Measurements from ENCODE around the gene CCZ1B. TPM values are rescaled to one million over a fixed set of nuclear protein-coding genes. Genes with fewer than 3 reads are reported as not detected.
"Not testable (repeated sequence)": the region's sequence is repeated elsewhere in the genome, so short reads cannot be mapped to it uniquely, and the experiment has no call there.

The CCZ1B gene
- total and polyA plus RNA-seq, 4 donors: 9.6 to 23.8 (median 16.0) TPM

GRCh38 chr7:6857721-6858314 lies 31.7 kb upstream of the CCZ1B start:
- H3K27me3 ChIP-seq (ENCODE audit: control insufficient read depth in 4 of 4, insufficient read depth in 4 of 4, low read length in 3 of 4); H3K4me1 ChIP-seq (ENCODE audit: control insufficient read depth in 4 of 4, insufficient read depth in 4 of 4, low read length in 3 of 4); H3K4me3 ChIP-seq (ENCODE audit: low read depth in 1 of 3, low read length in 3 of 3); H3K36me3 ChIP-seq (ENCODE audit: control insufficient read depth in 4 of 4, insufficient read depth in 3 of 4, low read depth in 1 of 4, low read length in 3 of 4); H3K9me3 ChIP-seq (ENCODE audit: control insufficient read depth in 4 of 4, low read length in 3 of 4); H3K27ac ChIP-seq (ENCODE audit: low read depth in 1 of 2, low read length in 2 of 2); H3K9ac ChIP-seq (ENCODE audit: low read depth in 1 of 2, low read length in 2 of 2): not testable (repeated sequence)
- WGBS: 8% methylated on average over 14 of the region's 14 CpGs
- TF ChIP-seq CTCF (IDR thresholded peaks at IDR 0.05; ENCODE audit: low read depth, low read length, missing input control) (peak; percentile 54), RAD21 (IDR thresholded peaks at IDR 0.05) (peak; percentile 74 to 81)
- DNase-seq (ENCODE audit: low spot score): peak; percentile 59

GRCh38 chr7:6855563-6856131 lies 29.6 kb upstream of the CCZ1B start:
- H3K9me3 ChIP-seq (ENCODE audit: control insufficient read depth in 4 of 4, low read length in 3 of 4); H3K27me3 ChIP-seq (ENCODE audit: control insufficient read depth in 4 of 4, insufficient read depth in 4 of 4, low read length in 3 of 4); H3K4me1 ChIP-seq (ENCODE audit: control insufficient read depth in 4 of 4, insufficient read depth in 4 of 4, low read length in 3 of 4); H3K9ac ChIP-seq (ENCODE audit: low read depth in 1 of 2, low read length in 2 of 2); H3K36me3 ChIP-seq (ENCODE audit: control insufficient read depth in 4 of 4, insufficient read depth in 3 of 4, low read depth in 1 of 4, low read length in 3 of 4); DNase-seq (ENCODE audit: low spot score); H3K27ac ChIP-seq (ENCODE audit: low read depth in 1 of 2, low read length in 2 of 2): not testable (repeated sequence)
- 4% methylated on average over 39 of the region's 47 CpGs for WGBS
- H3K4me3 ChIP-seq (ENCODE audit: low read depth in 1 of 3, low read length in 3 of 3): peak overlapping the region in 1 of 3 donors; percentile 28

GRCh38 chr7:6854747-6855562 lies 28.9 kb upstream of the CCZ1B start:
- not testable (repeated sequence) for H3K36me3 ChIP-seq (ENCODE audit: control insufficient read depth in 4 of 4, insufficient read depth in 3 of 4, low read depth in 1 of 4, low read length in 3 of 4); DNase-seq (ENCODE audit: low spot score); H3K9me3 ChIP-seq (ENCODE audit: control insufficient read depth in 4 of 4, low read length in 3 of 4); H3K4me1 ChIP-seq (ENCODE audit: control insufficient read depth in 4 of 4, insufficient read depth in 4 of 4, low read length in 3 of 4); H3K27me3 ChIP-seq (ENCODE audit: control insufficient read depth in 4 of 4, insufficient read depth in 4 of 4, low read length in 3 of 4); H3K27ac ChIP-seq (ENCODE audit: low read depth in 1 of 2, low read length in 2 of 2); H3K9ac ChIP-seq (ENCODE audit: low read depth in 1 of 2, low read length in 2 of 2)
- 3% methylated on average over 64 of the region's 71 CpGs for WGBS
- peak overlapping the region in 1 of 3 donors; percentile 28 for H3K4me3 ChIP-seq (ENCODE audit: low read depth in 1 of 3, low read length in 3 of 3)

- not testable (repeated sequence) for H3K27me3 ChIP-seq (ENCODE audit: control insufficient read depth in 4 of 4, insufficient read depth in 4 of 4, low read length in 3 of 4); DNase-seq (ENCODE audit: low spot score); H3K9ac ChIP-seq (ENCODE audit: low read depth in 1 of 2, low read length in 2 of 2); H3K4me1 ChIP-seq (ENCODE audit: control insufficient read depth in 4 of 4, insufficient read depth in 4 of 4, low read length in 3 of 4); H3K9me3 ChIP-seq (ENCODE audit: control insufficient read depth in 4 of 4, low read length in 3 of 4); H3K4me3 ChIP-seq (ENCODE audit: low read depth in 1 of 3, low read length in 3 of 3); H3K27ac ChIP-seq (ENCODE audit: low read depth in 1 of 2, low read length in 2 of 2); H3K36me3 ChIP-seq (ENCODE audit: control insufficient read depth in 4 of 4, insufficient read depth in 3 of 4, low read depth in 1 of 4, low read length in 3 of 4)
- 90% methylated on average over 17 of the region's 17 CpGs for WGBS
Measured at GRCh38 chr7:6853681-6854080, 27.6 kb upstream of the CCZ1B start.

DNA sequence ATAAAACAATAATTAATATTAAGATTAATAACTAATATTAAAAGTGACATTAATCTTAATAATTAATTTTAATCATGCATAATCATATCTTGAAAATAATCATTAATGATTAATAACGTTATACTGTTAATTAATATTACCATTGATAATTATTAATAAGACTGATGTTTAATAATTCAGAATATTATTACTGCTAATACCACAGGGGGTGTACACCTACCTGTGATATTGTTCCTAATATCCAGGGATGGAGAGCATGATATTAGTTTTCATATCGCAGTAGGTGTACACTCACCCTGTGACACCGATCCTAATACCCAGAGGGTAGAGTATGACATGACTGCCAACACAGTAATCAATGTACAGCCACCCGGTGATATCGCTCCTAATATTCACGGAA lies 23.1 kb upstream of the CCZ1B start:
- 90% methylated on average over 6 of the region's 6 CpGs for WGBS

DNA sequence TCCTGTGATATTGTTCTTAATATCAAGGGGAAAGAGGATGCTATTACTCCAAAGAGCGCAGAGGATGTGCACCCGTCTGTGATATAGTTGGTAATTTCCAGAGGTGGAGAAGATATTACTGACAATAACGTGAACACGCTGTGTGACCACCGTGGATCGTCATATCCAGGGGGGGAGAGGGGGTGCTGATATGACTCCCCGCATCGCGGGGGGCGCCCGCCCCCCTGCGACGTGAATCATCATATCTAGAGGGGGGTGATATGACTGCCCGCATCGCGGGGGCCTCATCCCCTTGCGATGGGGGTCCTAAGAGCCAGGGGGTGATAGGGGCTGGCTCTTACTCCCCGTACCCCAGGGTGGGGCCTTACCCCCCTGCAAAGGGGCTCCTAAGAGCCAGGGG lies 21.7 kb upstream of the CCZ1B start:
- H3K9ac ChIP-seq (ENCODE audit: low read depth in 1 of 2, low read length in 2 of 2); H3K9me3 ChIP-seq (ENCODE audit: control insufficient read depth in 4 of 4, low read length in 3 of 4); DNase-seq (ENCODE audit: low spot score); H3K4me1 ChIP-seq (ENCODE audit: control insufficient read depth in 4 of 4, insufficient read depth in 4 of 4, low read length in 3 of 4); H3K36me3 ChIP-seq (ENCODE audit: control insufficient read depth in 4 of 4, insufficient read depth in 3 of 4, low read depth in 1 of 4, low read length in 3 of 4); H3K4me3 ChIP-seq (ENCODE audit: low read depth in 1 of 3, low read length in 3 of 3); H3K27me3 ChIP-seq (ENCODE audit: control insufficient read depth in 4 of 4, insufficient read depth in 4 of 4, low read length in 3 of 4); H3K27ac ChIP-seq (ENCODE audit: low read depth in 1 of 2, low read length in 2 of 2): not testable (repeated sequence)
- 82% methylated on average over 18 of the region's 18 CpGs for WGBS

More for the DNA sequence above, 23.1 kb upstream of the CCZ1B start:
- not testable (repeated sequence) for H3K9ac ChIP-seq (ENCODE audit: low read depth in 1 of 2, low read length in 2 of 2); H3K4me1 ChIP-seq (ENCODE audit: control insufficient read depth in 4 of 4, insufficient read depth in 4 of 4, low read length in 3 of 4); H3K9me3 ChIP-seq (ENCODE audit: control insufficient read depth in 4 of 4, low read length in 3 of 4); H3K4me3 ChIP-seq (ENCODE audit: low read depth in 1 of 3, low read length in 3 of 3); H3K36me3 ChIP-seq (ENCODE audit: control insufficient read depth in 4 of 4, insufficient read depth in 3 of 4, low read depth in 1 of 4, low read length in 3 of 4); H3K27me3 ChIP-seq (ENCODE audit: control insufficient read depth in 4 of 4, insufficient read depth in 4 of 4, low read length in 3 of 4); DNase-seq (ENCODE audit: low spot score); H3K27ac ChIP-seq (ENCODE audit: low read depth in 1 of 2, low read length in 2 of 2)

DNA sequence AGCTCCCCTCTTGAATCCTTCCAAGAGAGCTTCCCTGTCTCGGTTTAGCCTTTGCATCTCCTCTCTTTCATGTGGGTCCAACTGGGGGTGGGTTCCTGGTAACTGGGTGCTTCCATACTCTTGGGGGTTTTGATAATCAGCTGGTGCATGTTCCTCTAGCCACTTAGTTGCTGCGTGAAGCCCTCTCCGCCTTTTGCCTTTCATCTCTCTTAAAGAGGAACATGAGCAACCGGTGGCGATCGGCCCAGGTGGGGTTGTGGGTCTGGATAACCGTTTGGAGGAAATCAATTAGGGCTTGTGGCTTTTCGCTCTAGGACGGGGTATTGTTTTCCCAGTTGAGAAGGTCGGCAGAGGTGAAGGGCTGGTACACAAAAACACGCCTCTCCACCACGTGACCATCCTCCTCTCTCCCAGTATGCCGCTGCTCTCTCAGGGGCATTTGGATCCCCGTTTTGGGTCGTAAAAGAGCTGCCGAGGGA lies 19.9 kb upstream of the CCZ1B start:
- H3K4me3 ChIP-seq (ENCODE audit: low read depth in 1 of 3, low read length in 3 of 3); H3K27me3 ChIP-seq (ENCODE audit: control insufficient read depth in 4 of 4, insufficient read depth in 4 of 4, low read length in 3 of 4); H3K4me1 ChIP-seq (ENCODE audit: control insufficient read depth in 4 of 4, insufficient read depth in 4 of 4, low read length in 3 of 4); H3K27ac ChIP-seq (ENCODE audit: low read depth in 1 of 2, low read length in 2 of 2); H3K9me3 ChIP-seq (ENCODE audit: control insufficient read depth in 4 of 4, low read length in 3 of 4); H3K36me3 ChIP-seq (ENCODE audit: control insufficient read depth in 4 of 4, insufficient read depth in 3 of 4, low read depth in 1 of 4, low read length in 3 of 4); DNase-seq (ENCODE audit: low spot score); H3K9ac ChIP-seq (ENCODE audit: low read depth in 1 of 2, low read length in 2 of 2): not testable (repeated sequence)
- 30% methylated on average over 16 of the region's 16 CpGs for WGBS

All from liver (tissue), 9 donors.